HEK293 (cell line): ENCODE measurements around the gene CATSPERD.

Experiments
- ELK4 ChIP-seq: IDR thresholded peaks from 2 replicates; pipeline ENCODE4 v1.6.1; 2011; ENCODE audit warnings: mild to moderate bottlenecking, low read depth, low read length, borderline replicate concordance
- PBX3 ChIP-seq: sonication (generic); formaldehyde crosslinking; IDR thresholded peaks from 2 replicates; pipeline ENCODE4 v1.8.1; 2022; ENCODE audit warnings: mild to moderate bottlenecking, moderate library complexity, missing genetic modification reagents
- PRDM10 ChIP-seq: fragments of 450-650 bp; formaldehyde crosslinking; IDR thresholded peaks from 2 replicates; pipeline ENCODE4 v1.5.1; 2016; ENCODE audit warnings: missing biosample characterization, missing genetic modification characterization
- SP7 ChIP-seq: fragments of 450-650 bp; formaldehyde crosslinking; IDR thresholded peaks from 2 replicates; pipeline ENCODE4 v1.5.1; 2016; ENCODE audit warnings: missing biosample characterization, missing genetic modification characterization
- ZNF266 ChIP-seq: fragments of 450-650 bp; formaldehyde crosslinking; IDR thresholded peaks from 2 replicates; pipeline ENCODE4 v1.5.1; 2016; ENCODE audit warnings: missing biosample characterization, missing genetic modification characterization, low read depth
- ZNF558 ChIP-seq: fragments of 450-650 bp; formaldehyde crosslinking; IDR thresholded peaks from 2 replicates; pipeline ENCODE4 v1.5.1; 2016; ENCODE audit warnings: missing biosample characterization, missing genetic modification characterization
- TF ChIP-seq, protein P1 (sequence below): fragments of 450-650 bp; formaldehyde crosslinking; IDR thresholded peaks from 2 replicates; pipeline ENCODE4 v1.5.1; 2016; ENCODE audit warnings: missing biosample characterization, missing genetic modification characterization
- TF ChIP-seq, protein P2 (sequence below): fragments of 450-650 bp; formaldehyde crosslinking; IDR thresholded peaks from 2 replicates; pipeline ENCODE4 v1.5.1; 2016; ENCODE audit warnings: missing biosample characterization, missing genetic modification characterization

- TF ChIP-seq ZNF558 (tag by site-specific recombination) (no peak), PBX3 (CRISPR knock-in tag) (no peak), ELK4 (no peak), PRDM10 (tag by site-specific recombination) (no peak), SP7 (tag by site-specific recombination) (no peak), ZNF266 (tag by site-specific recombination) (no peak)
- TF ChIP-seq, protein P1, sequence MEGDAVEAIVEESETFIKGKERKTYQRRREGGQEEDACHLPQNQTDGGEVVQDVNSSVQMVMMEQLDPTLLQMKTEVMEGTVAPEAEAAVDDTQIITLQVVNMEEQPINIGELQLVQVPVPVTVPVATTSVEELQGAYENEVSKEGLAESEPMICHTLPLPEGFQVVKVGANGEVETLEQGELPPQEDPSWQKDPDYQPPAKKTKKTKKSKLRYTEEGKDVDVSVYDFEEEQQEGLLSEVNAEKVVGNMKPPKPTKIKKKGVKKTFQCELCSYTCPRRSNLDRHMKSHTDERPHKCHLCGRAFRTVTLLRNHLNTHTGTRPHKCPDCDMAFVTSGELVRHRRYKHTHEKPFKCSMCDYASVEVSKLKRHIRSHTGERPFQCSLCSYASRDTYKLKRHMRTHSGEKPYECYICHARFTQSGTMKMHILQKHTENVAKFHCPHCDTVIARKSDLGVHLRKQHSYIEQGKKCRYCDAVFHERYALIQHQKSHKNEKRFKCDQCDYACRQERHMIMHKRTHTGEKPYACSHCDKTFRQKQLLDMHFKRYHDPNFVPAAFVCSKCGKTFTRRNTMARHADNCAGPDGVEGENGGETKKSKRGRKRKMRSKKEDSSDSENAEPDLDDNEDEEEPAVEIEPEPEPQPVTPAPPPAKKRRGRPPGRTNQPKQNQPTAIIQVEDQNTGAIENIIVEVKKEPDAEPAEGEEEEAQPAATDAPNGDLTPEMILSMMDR (tag by site-specific recombination): no peak
- TF ChIP-seq, protein P2, sequence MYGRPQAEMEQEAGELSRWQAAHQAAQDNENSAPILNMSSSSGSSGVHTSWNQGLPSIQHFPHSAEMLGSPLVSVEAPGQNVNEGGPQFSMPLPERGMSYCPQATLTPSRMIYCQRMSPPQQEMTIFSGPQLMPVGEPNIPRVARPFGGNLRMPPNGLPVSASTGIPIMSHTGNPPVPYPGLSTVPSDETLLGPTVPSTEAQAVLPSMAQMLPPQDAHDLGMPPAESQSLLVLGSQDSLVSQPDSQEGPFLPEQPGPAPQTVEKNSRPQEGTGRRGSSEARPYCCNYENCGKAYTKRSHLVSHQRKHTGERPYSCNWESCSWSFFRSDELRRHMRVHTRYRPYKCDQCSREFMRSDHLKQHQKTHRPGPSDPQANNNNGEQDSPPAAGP (tag by site-specific recombination): no peak
These were observed 22.4 kb upstream of the CATSPERD start for GRCh38 chr19:5697890-5698634.
